Esophagus muscularis mucosa (tissue), 3 donors: Measurements from ENCODE around the gene DPEP1.

Experiments
- CTCF ChIP-seq, 3 experiments: fragments of 200-600 bp in 2 of 3; fragments of 450-650 bp in 1 of 3; sonication (generic) in 2 of 3; IDR thresholded peaks; one replicate each; pipeline ENCODE4 v1.5.1; 2017 to 2019; ENCODE audit warnings: antibody characterized with exemption in 3 of 3, mild to moderate bottlenecking in 2 of 3, moderate library complexity in 1 of 3
- POLR2A ChIP-seq: fragments of 450-650 bp; IDR thresholded peaks from one replicate; pipeline ENCODE4 v1.6.1; 2017; ENCODE audit warnings: antibody characterized with exemption, moderate library complexity, mild to moderate bottlenecking, low read depth

- TF ChIP-seq POLR2A = no peak
- no peak for TF ChIP-seq CTCF (IDR thresholded peaks at IDR 0.05)
Measured at GRCh38 chr16:89584768-89585549, 28.5 kb upstream of the DPEP1 start.
